NCI-H1417 treated with DMSO at 0.1 percent for 48 hours (cell line): ENCODE measurements around the gene GRIK2.

Experiments used
- DNase-seq: peaks from one replicate; lab custom pipeline; 2025; lab: John Stamatoyannopoulos, UW

GRIK2 gene

DNA sequence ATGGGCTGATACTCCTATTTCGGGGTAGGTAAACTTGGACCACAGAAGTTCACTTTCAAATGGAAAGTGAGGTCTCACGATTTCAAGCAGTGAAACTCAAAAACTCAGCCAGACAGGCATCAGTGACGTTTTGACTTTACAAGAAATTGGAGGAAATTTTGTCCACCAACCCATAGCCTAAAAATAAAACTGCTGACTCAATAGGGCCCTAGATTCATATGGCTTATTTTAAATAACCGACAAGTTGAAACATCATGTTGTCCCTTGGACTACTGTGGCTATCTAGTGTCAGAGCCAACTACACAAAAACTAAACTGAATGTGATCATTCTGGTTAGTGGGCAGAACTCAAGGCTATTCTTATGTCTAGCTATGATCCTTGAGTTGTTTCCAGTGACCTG lies 486.3 kb downstream of the GRIK2 start:
- no peak for DNase-seq

DNA sequence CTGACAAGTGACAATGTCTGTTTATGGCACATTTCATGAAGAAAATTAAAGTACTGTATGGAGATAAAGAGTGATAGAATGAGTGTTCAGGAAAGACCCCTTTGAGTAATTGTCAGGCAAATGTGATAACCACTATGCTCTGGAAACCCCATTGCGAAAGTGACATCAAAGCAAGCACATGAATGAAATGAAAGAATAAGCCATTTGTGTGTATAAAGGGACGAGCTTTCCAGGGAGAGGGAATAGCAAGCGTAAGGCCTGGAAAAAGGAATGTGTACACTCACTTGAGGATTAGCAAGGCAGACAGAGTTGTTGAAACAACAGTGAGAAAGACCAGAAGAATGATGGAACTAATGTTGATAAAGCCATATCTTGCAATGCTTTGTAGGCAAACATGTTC lies 490.0 kb downstream of the GRIK2 start:
- no peak for DNase-seq

GRCh38 chr6:101887532-101887931 lies 494.0 kb downstream of the GRIK2 start:
- no peak for DNase-seq

DNA sequence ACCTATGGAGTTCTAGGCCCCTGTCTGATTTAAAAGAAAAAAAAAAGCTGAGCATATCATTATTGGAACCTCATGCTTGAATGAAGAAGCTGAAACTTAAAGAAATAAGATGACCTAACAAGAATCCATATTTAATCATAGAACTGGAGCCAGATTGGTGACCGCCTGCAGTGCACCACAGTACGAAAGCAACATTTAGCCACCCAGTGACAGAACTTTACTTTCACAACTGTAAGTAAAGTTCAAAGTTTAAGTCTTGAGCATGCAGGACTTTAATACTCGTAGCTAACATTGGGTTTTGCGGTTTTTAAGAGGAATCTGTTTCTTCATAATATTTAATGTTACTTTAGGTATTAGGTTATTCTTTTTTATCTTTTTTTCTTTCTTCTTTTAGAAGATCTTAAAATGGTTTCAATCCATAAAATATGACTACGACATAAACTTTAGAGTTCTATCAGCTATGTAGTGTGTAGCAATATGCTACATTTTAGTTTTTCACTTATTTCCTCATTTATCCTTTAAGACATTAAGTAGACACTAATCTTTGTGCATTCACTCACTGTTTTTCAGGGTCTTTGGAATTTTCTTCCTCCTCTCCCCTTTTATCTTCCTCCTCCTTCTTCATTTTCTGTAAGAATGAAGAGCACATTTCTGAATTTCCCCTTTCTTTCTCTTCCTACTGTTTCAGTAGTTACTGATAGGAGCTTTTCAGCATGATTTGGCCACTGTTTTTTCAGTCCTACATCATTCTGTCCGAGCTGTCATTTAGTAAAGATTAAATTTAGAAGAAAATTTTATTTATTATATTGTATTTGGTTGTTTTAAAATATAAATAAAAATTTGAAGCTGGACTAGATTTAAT lies 514.1 kb downstream of the GRIK2 start:
- no peak for DNase-seq

GRCh38 chr6:101909366-101909765 lies 515.9 kb downstream of the GRIK2 start:
- DNase-seq, result no peak

GRCh38 chr6:101912311-101912710 lies 518.8 kb downstream of the GRIK2 start:
- DNase-seq, result no peak

DNA sequence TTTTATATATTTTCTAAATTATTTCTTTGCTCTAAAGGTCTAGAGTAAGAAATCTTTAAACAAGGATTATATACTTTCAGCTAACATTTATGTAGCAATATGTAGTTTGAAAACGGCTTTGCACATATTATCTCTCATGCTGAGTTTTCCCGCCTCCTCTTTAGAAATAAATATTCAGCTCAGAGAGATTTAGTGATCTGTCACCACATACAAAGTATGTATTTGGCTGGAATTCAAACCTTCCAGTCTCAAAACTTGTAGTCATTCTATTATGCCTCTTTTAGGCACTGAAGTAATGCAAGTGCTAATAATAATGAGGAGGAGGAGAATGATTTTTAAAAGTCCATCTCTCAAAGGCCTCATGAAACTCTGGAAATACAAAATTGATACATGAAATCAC lies 525.0 kb downstream of the GRIK2 start:
- DNase-seq, result no peak

DNA sequence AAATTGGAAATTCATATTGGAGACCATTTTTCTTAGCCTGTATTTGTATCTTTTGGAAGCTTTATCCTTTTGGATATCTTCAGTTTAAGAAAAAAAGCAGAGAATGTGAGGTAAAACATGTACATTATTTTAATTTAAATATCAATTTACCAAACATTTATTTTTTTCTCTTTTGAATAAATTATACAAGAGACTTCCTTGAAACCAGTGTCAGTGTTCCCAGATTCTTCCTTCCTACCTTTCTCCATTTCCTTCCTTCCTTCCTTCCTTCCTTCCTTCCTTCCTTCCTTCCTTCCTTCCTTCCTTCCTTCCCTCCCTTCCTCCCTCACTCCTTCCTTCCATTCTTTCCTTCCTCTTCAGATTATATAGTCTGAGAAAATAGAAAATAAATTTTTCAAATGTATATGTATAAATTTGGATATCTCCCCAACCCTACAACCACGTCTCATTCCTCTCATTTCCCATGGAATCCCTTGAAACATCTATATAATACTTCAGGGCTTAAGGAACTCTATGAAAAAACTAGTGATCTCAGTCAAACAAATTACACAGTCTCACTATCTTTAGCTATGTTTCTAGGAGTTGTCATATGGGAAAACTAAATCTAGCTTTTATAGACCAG lies 528.4 kb downstream of the GRIK2 start:
- DNase-seq, result no peak

DNA sequence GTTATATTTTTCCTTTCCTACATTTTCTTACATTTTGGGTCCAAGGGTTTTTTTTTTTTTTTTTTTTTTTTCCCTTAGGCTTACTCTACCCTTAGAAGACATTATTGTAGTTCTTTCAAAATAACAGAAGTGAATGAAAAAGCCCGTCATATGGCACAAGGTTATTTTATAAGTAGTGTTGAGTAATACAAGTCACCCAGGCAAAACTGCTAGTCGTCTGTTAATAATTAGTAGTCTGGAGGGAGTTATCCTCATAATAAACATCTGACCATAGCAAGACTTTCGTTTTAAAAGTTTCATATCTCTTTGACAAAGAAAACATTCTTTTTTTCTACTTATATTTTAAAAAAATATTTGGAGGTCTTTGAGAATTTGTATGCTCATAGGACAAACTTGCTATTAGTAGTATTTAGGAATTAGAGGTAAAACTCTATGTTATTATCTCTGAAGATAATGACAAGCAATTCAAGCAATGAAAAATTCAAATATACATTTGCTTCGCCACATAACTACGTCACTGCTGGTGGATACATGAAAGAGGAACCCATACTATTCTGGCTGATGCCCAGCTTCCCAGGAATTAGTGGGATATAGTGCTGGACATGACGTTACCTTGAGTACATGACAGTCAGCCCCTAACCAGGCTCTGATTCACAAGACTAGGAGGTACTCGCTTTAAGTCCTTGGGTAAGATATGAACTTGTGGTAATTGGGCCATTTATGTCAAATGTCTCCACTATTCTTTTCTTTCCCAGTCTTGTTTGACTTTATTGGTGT lies 532.8 kb downstream of the GRIK2 start:
- DNase-seq, result no peak

GRCh38 chr6:101931766-101932165 lies 538.3 kb downstream of the GRIK2 start:
- no peak for DNase-seq

- DNase-seq, result no peak
These were observed 539.2 kb downstream of the GRIK2 start for GRCh38 chr6:101932704-101933103.

DNA sequence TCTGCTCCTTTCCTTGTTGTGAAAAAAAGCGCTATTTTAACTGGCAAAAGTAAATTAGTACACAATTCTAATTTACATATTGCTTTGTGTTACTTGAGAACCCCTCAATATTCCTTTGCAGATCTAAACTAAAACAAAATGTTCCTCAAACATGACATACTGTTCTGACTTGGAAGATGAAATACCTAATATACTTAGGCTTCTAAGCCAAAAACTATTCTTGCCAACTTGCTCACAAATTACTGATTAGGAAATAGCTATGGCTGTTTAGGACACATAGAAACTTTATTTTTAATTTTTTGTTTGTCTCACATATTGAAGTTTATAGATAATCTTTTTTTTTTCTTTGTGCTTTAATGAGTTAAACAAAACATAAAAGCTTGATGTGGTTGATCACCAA lies 542.2 kb downstream of the GRIK2 start:
- DNase-seq, result no peak

DNA sequence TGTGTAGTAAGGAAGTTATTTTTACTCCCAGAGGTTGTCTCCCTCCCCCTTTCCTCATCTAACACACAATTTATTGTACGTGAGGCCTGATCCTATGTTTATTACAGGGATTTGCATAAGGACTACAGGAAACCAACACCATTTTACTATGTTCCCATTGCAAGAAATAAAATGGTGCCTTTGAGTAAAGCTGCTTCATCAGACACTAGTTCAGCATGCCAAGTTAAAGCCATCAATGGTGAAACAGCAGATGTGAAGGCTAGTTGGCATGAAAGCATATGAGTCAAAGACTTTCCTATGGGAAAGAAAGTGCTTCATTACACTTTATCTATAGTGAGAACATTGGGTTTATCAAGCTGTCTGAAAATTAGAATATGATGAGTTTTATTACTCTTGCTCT lies 543.0 kb downstream of the GRIK2 start:
- no peak for DNase-seq

DNA sequence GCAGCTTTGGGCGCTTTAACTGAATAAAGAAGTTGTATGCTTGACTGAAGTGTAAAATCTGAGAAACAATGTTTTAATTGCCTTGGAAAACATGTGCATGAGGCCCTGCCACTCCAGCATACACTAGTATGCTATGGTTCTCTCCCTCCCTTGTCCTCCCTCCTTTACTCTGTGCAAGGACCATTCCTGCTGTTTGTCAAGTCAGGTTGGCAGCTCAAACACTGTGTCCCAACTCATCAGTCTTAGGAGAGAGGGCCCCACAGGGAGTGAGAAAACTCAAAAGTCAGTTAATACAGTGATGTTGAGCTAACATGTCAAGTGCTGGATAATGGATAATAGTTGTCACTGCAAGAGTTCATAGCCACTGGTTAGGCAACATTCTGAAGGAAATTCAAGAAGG lies 543.6 kb downstream of the GRIK2 start:
- DNase-seq, result no peak

- DNase-seq, result no peak
These were observed 546.9 kb downstream of the GRIK2 start for GRCh38 chr6:101940391-101940790.

DNA sequence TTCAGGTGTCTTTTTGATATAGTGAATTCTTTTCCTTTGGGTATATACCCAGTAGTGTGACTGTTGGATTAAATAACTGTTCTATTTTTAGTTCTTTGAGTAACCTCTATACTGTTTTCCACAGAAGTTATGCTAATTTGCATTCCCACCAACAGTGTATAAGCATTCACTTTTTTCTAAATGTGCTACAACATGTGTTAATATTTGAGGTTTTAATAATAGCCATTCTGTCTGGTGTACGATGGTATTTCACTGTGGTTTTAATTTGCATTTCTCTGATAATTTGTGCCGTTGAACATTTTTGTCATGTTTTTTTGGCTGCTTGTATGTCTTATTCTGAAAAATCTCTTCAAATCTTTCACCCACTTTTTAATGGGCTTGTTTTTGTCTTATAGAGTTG lies 563.5 kb downstream of the GRIK2 start:
- no peak for DNase-seq

DNA sequence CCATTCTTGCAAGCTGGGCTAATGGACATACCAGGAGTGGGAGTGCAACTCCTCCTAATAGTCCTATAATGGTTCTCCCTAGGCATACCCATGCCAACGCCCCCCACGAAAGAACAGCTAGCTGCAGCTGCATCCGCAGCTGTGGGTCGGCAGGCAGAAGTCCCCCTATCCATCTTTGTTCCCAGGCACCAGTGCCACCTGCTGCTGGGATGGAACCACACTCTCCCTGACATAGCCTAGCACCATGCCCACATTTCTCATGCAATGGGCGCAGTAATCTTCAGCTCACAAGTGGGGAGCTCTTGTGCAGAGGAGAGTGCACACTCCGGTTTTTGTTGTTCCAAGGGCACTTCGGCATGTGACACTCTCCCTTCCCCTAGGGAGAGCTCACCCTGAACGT lies 567.8 kb downstream of the GRIK2 start:
- no peak for DNase-seq

DNA sequence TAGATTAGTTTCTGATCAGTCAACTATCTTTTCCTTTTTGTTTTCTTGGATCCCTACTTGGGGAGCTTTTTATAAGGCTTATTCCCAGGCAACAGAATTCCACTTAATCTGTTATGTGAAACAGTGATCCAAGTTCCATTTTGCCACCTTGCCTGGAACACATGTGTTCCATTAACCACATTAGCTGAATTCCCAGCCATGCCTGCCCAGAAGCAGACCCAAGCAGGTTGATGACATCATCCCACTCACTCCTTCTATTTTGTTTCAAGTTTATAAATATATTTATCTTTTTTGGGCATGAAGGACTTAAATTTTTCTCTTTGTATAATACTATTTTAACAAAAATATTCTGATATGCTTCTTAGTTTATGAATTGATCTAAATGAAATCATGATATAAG lies 587.4 kb downstream of the GRIK2 start:
- DNase-seq, result no peak

DNA sequence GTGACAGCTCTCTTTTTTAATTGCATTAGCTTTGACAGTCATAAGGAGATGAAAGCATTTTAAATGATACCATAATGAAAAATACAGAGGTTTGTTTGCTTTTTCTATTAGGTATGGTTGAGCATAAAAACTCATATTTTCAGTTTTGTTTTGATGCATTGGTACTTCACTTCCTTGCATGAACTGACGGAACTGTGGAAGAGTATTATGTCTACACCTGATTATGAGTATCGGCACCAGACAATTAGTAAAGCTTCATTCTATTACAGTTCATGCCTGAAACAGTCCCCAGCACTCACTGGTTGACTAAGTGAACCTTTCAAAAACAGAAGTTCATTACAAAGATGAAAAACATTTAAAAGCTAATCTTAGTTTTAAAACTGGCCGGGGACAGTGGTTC lies 593.0 kb downstream of the GRIK2 start:
- DNase-seq, result no peak

GRCh38 chr6:101992286-101992685 lies 598.8 kb downstream of the GRIK2 start:
- no peak for DNase-seq

DNA sequence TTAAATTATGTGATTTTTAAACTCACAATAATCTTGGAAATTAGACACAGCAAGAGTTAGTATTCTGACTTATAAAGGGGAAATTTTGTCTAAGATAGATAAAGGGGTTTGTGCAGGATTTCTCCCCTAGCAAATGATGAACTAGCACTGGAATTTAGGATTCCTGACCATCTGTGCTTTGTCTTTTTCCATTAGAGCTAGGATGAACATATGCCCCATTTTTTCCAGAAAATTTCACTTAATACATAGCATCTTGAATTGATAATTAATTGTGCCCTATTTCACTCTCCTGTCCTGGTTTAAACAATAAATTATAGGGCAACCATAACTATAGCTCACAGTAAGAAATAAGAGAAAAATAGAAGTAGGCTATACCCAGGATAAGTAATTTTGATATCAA lies 601.0 kb downstream of the GRIK2 start:
- no peak for DNase-seq

- no peak for DNase-seq
These were observed 621.9 kb downstream of the GRIK2 start for GRCh38 chr6:102015431-102015830.

- no peak for DNase-seq
These were observed 628.8 kb downstream of the GRIK2 start for GRCh38 chr6:102022281-102022680.
